ENCODE data around the gene DOP1A. TPM values are rescaled to one million over a fixed set of nuclear protein-coding genes. Genes with fewer than 3 reads are reported as not detected.
A peak's percentile ranks its signal among the peaks of the same experiment; 100 is the strongest.

The DOP1A gene
- total and polyA plus RNA-seq, 2 donors (not counting 1 experiment from before 2014, with no cell fraction given) = 9.4 to 28.3 TPM

DNA sequence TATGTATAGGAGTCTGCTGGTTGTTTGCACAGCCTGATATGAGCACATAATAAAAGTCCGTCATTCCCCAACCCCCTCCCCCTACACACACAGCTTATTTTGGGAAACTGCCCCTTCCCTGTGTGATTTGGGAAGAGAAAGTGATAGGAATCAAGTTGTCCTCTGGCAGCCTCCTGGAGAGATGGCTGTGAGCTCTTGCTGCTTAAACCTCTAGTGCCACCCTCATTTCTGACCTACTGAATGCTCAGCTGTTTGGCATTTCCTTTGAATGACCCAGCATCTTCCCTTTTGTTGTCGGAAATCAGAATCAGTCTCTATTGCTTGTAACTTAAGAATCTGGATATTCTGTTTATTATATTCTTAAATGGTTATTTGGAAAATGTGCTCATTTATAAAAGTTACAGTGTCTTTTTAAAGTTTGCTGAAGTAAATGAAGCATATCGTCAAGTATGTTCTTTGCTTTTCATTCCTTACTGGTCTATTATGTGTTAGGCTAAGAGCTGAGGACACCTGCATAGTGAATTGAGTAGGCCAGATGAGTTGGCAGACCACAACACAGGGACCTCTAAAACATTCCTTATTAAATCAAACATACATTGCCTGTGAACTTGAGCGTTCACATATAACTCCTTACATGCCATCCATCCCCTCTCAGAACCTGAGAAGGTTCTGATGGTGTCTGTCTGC lies 131.2 kb downstream of the DOP1A start:
- intact Hi-C loops (cut with micrococcal nuclease) = loop anchor here (10.0 kb wide), 1 partner anchor 656 kb away; the partner anchor contains the start of genes CYB5R4 and RIPPLY2
- POLR2A ChIA-PET = no interaction called here
- no peak for ATAC-seq (ENCODE audit: low read depth)
- no peak overlapping the region for H3K4me3 Mint-ChIP-seq
- Histone ChIP-seq H3K9ac (ENCODE audit: low read length) (no peak overlapping the region), H3K36me3 (replicated peaks in 1 of 2; ENCODE audit: control extremely low read depth in 1 of 2, control insufficient read depth in 1 of 2, extremely low read depth in 1 of 2, insufficient read depth in 2 of 2, low read length in 1 of 2) (no peaks in the 10 kb centered on the region), H3K9me3 (ENCODE audit: control extremely low read depth in 1 of 3, control insufficient read depth in 2 of 3, insufficient read depth in 1 of 3, low read length in 2 of 3) (peaks cover 0 to 4% (median 0%) of the 10 kb centered on the region in 3 donors), H3K27ac (ENCODE audit: low read length in 2 of 2) (no peak overlapping the region), H3K4me3 (ENCODE audit: control extremely low read depth in 1 of 5, extremely low read depth in 1 of 5, insufficient read depth in 1 of 5, low read depth in 2 of 5, low read length in 4 of 5) (no peak overlapping the region), H3K4me1 (ENCODE audit: control insufficient read depth in 2 of 2, insufficient read depth in 2 of 2, low read length in 2 of 2) (peaks cover 14% of the 10 kb centered on the region in 2 donors), H2AFZ (ENCODE audit: insufficient read depth, low read depth, low read length, poor library complexity, severe bottlenecking) (no peak overlapping the region), H3K27me3 (replicated peaks in 1 of 4; ENCODE audit: control extremely low read depth in 1 of 4, control insufficient read depth in 3 of 4, insufficient read depth in 4 of 4, low read length in 3 of 4) (no peaks in the 10 kb centered on the region), H3K4me2 (replicated peaks; ENCODE audit: low read depth, low read length, poor library complexity, severe bottlenecking) (no peak overlapping the region), H3K79me2 (ENCODE audit: control insufficient read depth, insufficient read depth, low read length) (no peaks in the 10 kb centered on the region), H4K20me1 (ENCODE audit: control insufficient read depth, insufficient read depth, low read length, poor library complexity, severe bottlenecking) (no peaks in the 10 kb centered on the region)
- H3K4me1 Mint-ChIP-seq = peaks cover 32% of the 10 kb centered on the region
- no peaks in the 10 kb centered on the region for H3K27me3 Mint-ChIP-seq
- WGBS (ENCODE audit: insufficient coverage) = no CpG with 5 or more reads among the region's 4 CpGs
- no peaks in the 10 kb centered on the region for H3K9me3 Mint-ChIP-seq (ENCODE audit: insufficient read depth)
- no peak overlapping the region for H3K27ac Mint-ChIP-seq
- no peak for DNase-seq
- no peak for TF ChIP-seq CTCF (IDR thresholded peaks at IDR 0.05)
- no peak for TF ChIP-seq EZH2 (IDR thresholded peaks at IDR 0.05; ENCODE audit: borderline replicate concordance, insufficient read depth, low read depth, low read length, poor library complexity, severe bottlenecking)
- CTCF ChIA-PET = interaction anchor here (1.0 to 1.5 kb wide), 2 partner anchors 16 to 132 kb away, joined by 3 to 7 read pairs; partner anchors contain the start of gene DOP1A

DNA sequence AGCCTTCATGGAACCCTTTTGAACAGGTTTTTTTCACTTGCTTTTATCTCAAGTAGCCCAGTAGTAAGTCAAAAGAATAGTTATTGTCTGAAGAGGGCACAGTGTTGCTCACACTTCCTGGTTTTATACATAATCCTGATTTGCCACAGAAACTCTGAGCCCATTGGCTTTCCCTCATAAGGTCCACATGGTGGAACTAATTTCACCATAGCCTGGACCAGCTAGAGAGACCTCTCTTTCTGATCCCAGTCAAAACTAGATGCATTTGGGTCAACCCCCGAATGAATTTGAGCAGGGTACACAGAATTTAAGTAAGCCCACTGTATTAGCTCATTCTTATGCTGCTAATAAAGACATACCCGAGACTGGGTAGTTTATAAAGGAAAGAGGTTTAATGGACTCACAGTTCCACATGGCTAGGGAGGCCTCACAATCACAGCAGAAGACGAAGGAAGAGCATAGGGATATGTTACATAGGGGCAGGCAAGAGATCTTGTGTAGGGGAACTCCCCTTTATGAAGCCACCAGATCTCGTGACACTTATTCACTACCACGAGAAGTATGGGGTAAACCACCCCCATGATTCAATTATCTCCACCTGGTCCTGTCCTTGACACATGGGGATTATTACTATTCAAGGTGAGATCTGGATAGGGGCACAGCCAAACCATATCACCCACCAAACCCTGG lies 131.8 kb downstream of the DOP1A start:
- ChIA-PET CTCF (interaction anchor here (1.0 kb wide), 1 partner anchor 15 kb away, joined by 3 read pairs; no protein-coding TSS in a partner anchor), POLR2A (no interaction called here)
- Mint-ChIP-seq H3K27me3 (no peaks in the 10 kb centered on the region), H3K4me1 (peaks cover 28% of the 10 kb centered on the region), H3K27ac (no peak overlapping the region), H3K9me3 (ENCODE audit: insufficient read depth) (no peaks in the 10 kb centered on the region), H3K4me3 (no peak overlapping the region)
- Histone ChIP-seq H3K4me1 (ENCODE audit: control insufficient read depth in 2 of 2, insufficient read depth in 2 of 2, low read length in 2 of 2) (peaks cover 8 to 11% of the 10 kb centered on the region in 2 donors), H3K36me3 (replicated peaks in 1 of 2; ENCODE audit: control extremely low read depth in 1 of 2, control insufficient read depth in 1 of 2, extremely low read depth in 1 of 2, insufficient read depth in 2 of 2, low read length in 1 of 2) (no peaks in the 10 kb centered on the region), H3K9ac (ENCODE audit: low read length) (no peak overlapping the region), H3K9me3 (ENCODE audit: control extremely low read depth in 1 of 3, control insufficient read depth in 2 of 3, insufficient read depth in 1 of 3, low read length in 2 of 3) (peaks cover 0 to 4% (median 0%) of the 10 kb centered on the region in 3 donors), H4K20me1 (ENCODE audit: control insufficient read depth, insufficient read depth, low read length, poor library complexity, severe bottlenecking) (no peaks in the 10 kb centered on the region), H3K27ac (ENCODE audit: low read length in 2 of 2) (no peak overlapping the region), H3K27me3 (replicated peaks in 1 of 4; ENCODE audit: control extremely low read depth in 1 of 4, control insufficient read depth in 3 of 4, insufficient read depth in 4 of 4, low read length in 3 of 4) (no peaks in the 10 kb centered on the region), H3K4me2 (replicated peaks; ENCODE audit: low read depth, low read length, poor library complexity, severe bottlenecking) (no peak overlapping the region), H3K79me2 (ENCODE audit: control insufficient read depth, insufficient read depth, low read length) (no peaks in the 10 kb centered on the region), H2AFZ (ENCODE audit: insufficient read depth, low read depth, low read length, poor library complexity, severe bottlenecking) (no peak overlapping the region), H3K4me3 (ENCODE audit: control extremely low read depth in 1 of 5, extremely low read depth in 1 of 5, insufficient read depth in 1 of 5, low read depth in 2 of 5, low read length in 4 of 5) (no peak overlapping the region)
- DNase-seq (peak; percentile 16), ATAC-seq (ENCODE audit: low read depth) (peak; percentile 21)
- TF ChIP-seq CTCF (IDR thresholded peaks at IDR 0.05) = no peak
- no peak for TF ChIP-seq EZH2 (IDR thresholded peaks at IDR 0.05; ENCODE audit: borderline replicate concordance, insufficient read depth, low read depth, low read length, poor library complexity, severe bottlenecking)
- WGBS (ENCODE audit: insufficient coverage) = no CpG with 5 or more reads among the region's 5 CpGs
- intact Hi-C loops (cut with micrococcal nuclease) = loop anchor here (10.0 kb wide), 1 partner anchor 655 kb away; the partner anchor contains the start of genes CYB5R4 and RIPPLY2

All from B cell (primary cell).